MM.1S (cell line): ENCODE results near the gene NAE1.

Source experiments
- DNase-seq: peaks from one replicate; pipeline ENCODE4 v3.0.0-alpha.2; 2015
- H2AFZ ChIP-seq: fragments of 300-600 bp; sonication (generic); 2 replicates; pipeline ENCODE4 v1.6.0; 2016; ENCODE audit warnings: antibody characterized with exemption, low read length
- H3F3A ChIP-seq: fragments of 300-600 bp; sonication (generic); 2 replicates; pipeline ENCODE4 v1.6.1; 2016; ENCODE audit warnings: mild to moderate bottlenecking, antibody characterized with exemption, low read length, moderate library complexity, mixed read lengths; ENCODE audit not compliant: insufficient read depth
- H3K27ac ChIP-seq: fragments of 300-600 bp; sonication (generic); 2 replicates; pipeline ENCODE4 v1.5.1; 2016; ENCODE audit warnings: mild to moderate bottlenecking, low read length
- H3K27me3 ChIP-seq: fragments of 300-600 bp; sonication (generic); replicated peaks from 2 replicates; pipeline ENCODE4 v1.6.0; 2016; ENCODE audit warnings: low read length; ENCODE audit not compliant: insufficient read depth
- H3K36me3 ChIP-seq: fragments of 300-600 bp; sonication (generic); replicated peaks from 2 replicates; pipeline ENCODE4 v1.6.1; 2016; ENCODE audit warnings: mild to moderate bottlenecking, low read length, mixed read lengths; ENCODE audit not compliant: insufficient read depth
- H3K4me1 ChIP-seq: fragments of 300-600 bp; sonication (generic); 2 replicates; pipeline ENCODE4 v1.6.1; 2016; ENCODE audit warnings: low read length, mixed read lengths
- H3K4me2 ChIP-seq: fragments of 300-600 bp; sonication (generic); 2 replicates; pipeline ENCODE4 v1.6.0; 2016; ENCODE audit warnings: low read depth, low read length
- H3K4me3 ChIP-seq: fragments of 300-600 bp; sonication (generic); 2 replicates; pipeline ENCODE4 v1.5.1; 2016; ENCODE audit warnings: low read length, mixed read lengths
- H3K79me2 ChIP-seq: fragments of 300-600 bp; sonication (generic); 2 replicates; pipeline ENCODE4 v1.6.1; 2016; ENCODE audit warnings: mixed run types, low read length, mixed read lengths
- H3K9ac ChIP-seq: fragments of 300-600 bp; sonication (generic); 2 replicates; pipeline ENCODE4 v1.6.1; 2016; ENCODE audit warnings: low read length, mixed read lengths
- H3K9me2 ChIP-seq: fragments of 300-600 bp; sonication (generic); replicated peaks from 2 replicates; pipeline ENCODE4 v1.6.1; 2016; ENCODE audit warnings: mild to moderate bottlenecking, low read length, mixed read lengths; ENCODE audit not compliant: insufficient read depth
- H3K9me3 ChIP-seq: fragments of 300-600 bp; sonication (generic); replicated peaks from 2 replicates; pipeline ENCODE4 v1.6.1; 2016; ENCODE audit warnings: mild to moderate bottlenecking, low read length, mixed read lengths; ENCODE audit not compliant: insufficient read depth
- H4K20me1 ChIP-seq: fragments of 300-600 bp; sonication (generic); 2 replicates; pipeline ENCODE4 v1.6.1; 2016; ENCODE audit warnings: mild to moderate bottlenecking, low read length, moderate library complexity, mixed read lengths; ENCODE audit not compliant: insufficient read depth
- EZH2 ChIP-seq: fragments of 300-600 bp; sonication (generic); optimal IDR thresholded peaks from 2 replicates; pipeline ENCODE3; 2017; ENCODE audit warnings: low read depth, mild to moderate bottlenecking, antibody characterized with exemption, low read length, mixed read lengths
- EZH2phosphoT487 ChIP-seq: fragments of 300-600 bp; sonication (generic); IDR thresholded peaks from 2 replicates; pipeline ENCODE4 v1.6.1; 2018; ENCODE audit warnings: antibody characterized with exemption, low read length
- TF ChIP-seq, protein P1 (sequence below): fragments of 300-600 bp; sonication (generic); IDR thresholded peaks from 2 replicates; pipeline ENCODE4 v1.5.1; 2016; ENCODE audit warnings: antibody characterized with exemption, low read length, mixed read lengths

NAE1 gene

DNA sequence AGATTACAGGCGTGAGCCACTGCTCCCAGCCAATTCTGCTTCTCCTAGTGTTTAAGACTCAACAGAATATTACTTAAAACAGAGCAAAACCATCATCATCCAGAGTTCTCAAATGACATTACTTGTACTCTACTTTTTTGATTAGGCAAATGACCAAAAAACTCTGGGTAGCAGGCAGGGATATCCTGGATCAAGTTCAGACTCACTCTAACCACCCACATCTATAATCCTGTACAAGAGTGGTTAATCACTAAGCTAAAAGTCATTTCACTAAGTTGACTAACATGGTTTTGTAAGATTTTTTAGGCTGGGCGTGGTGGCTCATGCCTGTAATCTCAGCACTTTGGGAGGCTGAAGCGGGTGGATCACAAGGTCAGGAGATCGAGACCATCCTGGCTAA is 6.8 kb downstream of the NAE1 start:
- H3K9me3 ChIP-seq: no peaks in the 10 kb centered on the region
- H3K27me3 ChIP-seq: no peaks in the 10 kb centered on the region
- H3K27ac ChIP-seq: no peak overlapping the region
- no peak overlapping the region for H3K4me2 ChIP-seq
- no peak overlapping the region for H3K4me3 ChIP-seq
- H3K9ac ChIP-seq: no peak overlapping the region
- no peaks in the 10 kb centered on the region for H4K20me1 ChIP-seq
- TF ChIP-seq EZH2phosphoT487: no peak
- TF ChIP-seq, protein P1, sequence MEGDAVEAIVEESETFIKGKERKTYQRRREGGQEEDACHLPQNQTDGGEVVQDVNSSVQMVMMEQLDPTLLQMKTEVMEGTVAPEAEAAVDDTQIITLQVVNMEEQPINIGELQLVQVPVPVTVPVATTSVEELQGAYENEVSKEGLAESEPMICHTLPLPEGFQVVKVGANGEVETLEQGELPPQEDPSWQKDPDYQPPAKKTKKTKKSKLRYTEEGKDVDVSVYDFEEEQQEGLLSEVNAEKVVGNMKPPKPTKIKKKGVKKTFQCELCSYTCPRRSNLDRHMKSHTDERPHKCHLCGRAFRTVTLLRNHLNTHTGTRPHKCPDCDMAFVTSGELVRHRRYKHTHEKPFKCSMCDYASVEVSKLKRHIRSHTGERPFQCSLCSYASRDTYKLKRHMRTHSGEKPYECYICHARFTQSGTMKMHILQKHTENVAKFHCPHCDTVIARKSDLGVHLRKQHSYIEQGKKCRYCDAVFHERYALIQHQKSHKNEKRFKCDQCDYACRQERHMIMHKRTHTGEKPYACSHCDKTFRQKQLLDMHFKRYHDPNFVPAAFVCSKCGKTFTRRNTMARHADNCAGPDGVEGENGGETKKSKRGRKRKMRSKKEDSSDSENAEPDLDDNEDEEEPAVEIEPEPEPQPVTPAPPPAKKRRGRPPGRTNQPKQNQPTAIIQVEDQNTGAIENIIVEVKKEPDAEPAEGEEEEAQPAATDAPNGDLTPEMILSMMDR: no peak
- no peak for TF ChIP-seq EZH2
- H3K79me2 ChIP-seq: peaks cover 44% of the 10 kb centered on the region
- no peaks in the 10 kb centered on the region for H3F3A ChIP-seq
- H3K36me3 ChIP-seq: peaks cover 3% of the 10 kb centered on the region
- no peaks in the 10 kb centered on the region for H3K9me2 ChIP-seq
- no peak overlapping the region for H2AFZ ChIP-seq
- peaks cover 8% of the 10 kb centered on the region for H3K4me1 ChIP-seq
- no peak for DNase-seq

DNA sequence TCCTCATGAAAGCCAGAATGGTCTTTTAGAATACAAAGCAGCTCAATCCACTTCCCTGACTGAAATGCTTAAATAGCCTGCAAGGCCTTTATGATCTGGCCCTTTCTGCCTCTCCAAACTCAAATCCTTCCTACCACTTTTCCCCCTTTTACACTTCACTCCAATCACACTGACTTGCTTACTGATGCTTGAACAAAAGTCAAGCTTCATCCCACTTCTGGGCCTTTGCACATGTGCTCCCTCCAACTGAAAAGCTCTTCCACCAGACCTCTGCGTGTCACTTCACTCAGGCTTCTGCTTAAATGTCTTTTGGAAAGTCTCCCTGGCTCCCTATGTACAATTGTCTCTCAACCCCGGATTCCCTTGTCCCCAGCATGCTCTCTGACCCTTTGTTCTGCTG is 16.0 kb downstream of the NAE1 start:
- Histone ChIP-seq H3K36me3 (peaks cover 9% of the 10 kb centered on the region; the same call in 1 of the 2 replicates), H3F3A (no peaks in the 10 kb centered on the region), H4K20me1 (no peaks in the 10 kb centered on the region), H3K79me2 (no peaks in the 10 kb centered on the region), H3K9me3 (no peaks in the 10 kb centered on the region), H3K4me1 (no peaks in the 10 kb centered on the region), H2AFZ (no peak overlapping the region), H3K4me2 (no peak overlapping the region), H3K4me3 (no peak overlapping the region), H3K9ac (no peak overlapping the region), H3K9me2 (no peaks in the 10 kb centered on the region), H3K27ac (no peak overlapping the region), H3K27me3 (no peaks in the 10 kb centered on the region)
- no peak for DNase-seq
- TF ChIP-seq EZH2 (no peak), EZH2phosphoT487 (no peak)
- TF ChIP-seq, protein P1: no peak

DNA sequence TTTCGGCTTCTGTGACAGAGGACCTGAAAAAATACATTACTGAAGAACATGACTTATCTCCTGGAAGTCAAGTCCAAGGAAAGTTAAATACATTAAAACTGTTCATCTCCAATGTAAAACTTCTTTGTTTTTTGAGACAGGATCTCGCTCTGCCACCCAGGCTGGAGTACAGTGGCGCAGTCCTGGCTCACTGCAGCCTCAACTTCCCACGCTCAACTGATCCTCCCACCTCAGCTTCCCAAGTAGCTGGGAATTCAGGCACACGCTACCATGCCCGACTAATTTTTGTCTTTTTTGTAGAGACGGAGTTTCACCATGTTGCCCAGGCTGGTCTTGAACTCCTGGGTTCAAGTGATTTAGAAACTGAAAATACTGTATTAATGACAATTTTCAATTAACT is 19.7 kb downstream of the NAE1 start:
- Histone ChIP-seq H3K36me3 (no peaks in the 10 kb centered on the region; the same call in 1 of the 2 replicates), H3K9me2 (no peaks in the 10 kb centered on the region), H3K4me2 (no peak overlapping the region), H2AFZ (no peak overlapping the region), H3K9ac (no peak overlapping the region), H4K20me1 (no peaks in the 10 kb centered on the region), H3K4me1 (no peaks in the 10 kb centered on the region), H3K27me3 (no peaks in the 10 kb centered on the region), H3K9me3 (no peaks in the 10 kb centered on the region), H3F3A (no peaks in the 10 kb centered on the region), H3K4me3 (no peak overlapping the region), H3K27ac (no peak overlapping the region), H3K79me2 (no peaks in the 10 kb centered on the region)
- DNase-seq: no peak
- no peak for TF ChIP-seq EZH2phosphoT487
- no peak for TF ChIP-seq EZH2
- TF ChIP-seq, protein P1: no peak
